ENCODE data around the gene OR10K1. TPM values are rescaled to one million over a fixed set of nuclear protein-coding genes. Genes with fewer than 3 reads are reported as not detected.

The OR10K1 gene
- total and polyA plus RNA-seq, 9 of the 15 experiments (the other 6 are each of a cell fraction or from before 2014, with no cell fraction given) = not detected

GRCh38 chr1:158422212-158422611 lies 39.4 kb upstream of the OR10K1 start (continued):
- TF ChIP-seq, protein P1, sequence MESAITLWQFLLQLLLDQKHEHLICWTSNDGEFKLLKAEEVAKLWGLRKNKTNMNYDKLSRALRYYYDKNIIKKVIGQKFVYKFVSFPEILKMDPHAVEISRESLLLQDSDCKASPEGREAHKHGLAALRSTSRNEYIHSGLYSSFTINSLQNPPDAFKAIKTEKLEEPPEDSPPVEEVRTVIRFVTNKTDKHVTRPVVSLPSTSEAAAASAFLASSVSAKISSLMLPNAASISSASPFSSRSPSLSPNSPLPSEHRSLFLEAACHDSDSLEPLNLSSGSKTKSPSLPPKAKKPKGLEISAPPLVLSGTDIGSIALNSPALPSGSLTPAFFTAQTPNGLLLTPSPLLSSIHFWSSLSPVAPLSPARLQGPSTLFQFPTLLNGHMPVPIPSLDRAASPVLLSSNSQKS (CRISPR knock-in tag; IDR thresholded peaks at IDR 0.05) = no peak

DNA sequence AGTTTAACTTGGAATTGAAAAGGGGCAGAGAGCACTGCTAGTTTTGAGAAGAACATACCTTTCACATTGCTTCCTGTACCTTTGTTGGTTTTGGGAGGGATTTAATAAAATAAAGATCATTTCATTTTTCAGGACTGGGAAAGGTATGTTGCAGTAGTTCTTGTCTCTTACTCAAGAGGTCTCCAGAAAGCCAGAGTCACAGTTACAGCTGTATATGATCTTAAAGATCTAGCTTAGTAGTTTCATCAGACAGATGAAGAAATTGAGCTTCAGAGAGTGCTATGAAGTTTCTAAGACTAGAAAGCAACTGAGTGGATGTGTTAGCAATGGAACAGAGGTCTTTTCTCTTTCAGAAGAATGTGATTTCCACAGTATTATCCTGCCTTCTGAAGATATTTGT lies 36.6 kb upstream of the OR10K1 start:
- BruUV-seq (replicated peaks) = no TSS peak
- CTCF ChIA-PET (ENCODE audit: low intra/inter-chr PET ratio) = no interaction called here
- H3K9ac ChIP-seq (ENCODE audit: insufficient read depth in 1 of 2, low read depth in 2 of 2, low read length in 2 of 2) = no peak overlapping the region
- POLR2A ChIA-PET = no interaction called here
- H4K20me1 ChIP-seq (replicated peaks; ENCODE audit: control insufficient read depth, insufficient read depth, low read length) = no peaks in the 10 kb centered on the region
- no peaks in the 10 kb centered on the region for H3K9me1 ChIP-seq (ENCODE audit: control insufficient read depth, insufficient read depth, low read length)
- FAIRE-seq (no peak), ATAC-seq (no peak), DNase-seq (ENCODE audit: extremely low read depth in 1 of 4, low spot score in 3 of 4) (no peak)
- in situ Hi-C loops (cut with MboI) (no loop called here), intact Hi-C loops (cut with micrococcal nuclease) (no loop called here)
- H3K27me3 ChIP-seq (ENCODE audit: control insufficient read depth in 2 of 2, insufficient read depth in 2 of 2, low read length in 2 of 2) = no peaks in the 10 kb centered on the region
- no peak overlapping the region for H3K4me3 ChIP-seq
- no peak overlapping the region for H3K4me2 ChIP-seq (ENCODE audit: insufficient read depth, low read length)
- no peaks in the 10 kb centered on the region for H3K4me1 ChIP-seq (replicated peaks in 1 of 2; ENCODE audit: control insufficient read depth in 2 of 2, insufficient read depth in 2 of 2, low read length in 2 of 2)
- no peak overlapping the region for H3K27ac ChIP-seq (ENCODE audit: extremely low read depth, low read depth, low read length)
- H3K79me2 ChIP-seq (ENCODE audit: control insufficient read depth, insufficient read depth, low read length) = no peaks in the 10 kb centered on the region
- H3K36me3 ChIP-seq (ENCODE audit: control insufficient read depth, insufficient read depth, low read length) = no peaks in the 10 kb centered on the region
- TF ChIP-seq ETV5 (CRISPR knock-in tag; IDR thresholded peaks at IDR 0.05; ENCODE audit: low read depth) (no peak), EZH2 (IDR thresholded peaks at IDR 0.05; ENCODE audit: borderline replicate concordance, low read depth, low read length) (no peak), TAF1 (IDR thresholded peaks at IDR 0.05; ENCODE audit: control insufficient read depth, extremely low read depth, insufficient read depth, low read length, severe bottlenecking) (no peak), ETV1 (tag; conservative IDR thresholded peaks at IDR 0.05; ENCODE audit: low read depth) (no peak), DMBX1 (CRISPR knock-in tag; IDR thresholded peaks at IDR 0.05; ENCODE audit: borderline replicate concordance) (no peak), DACH1 (IDR thresholded peaks at IDR 0.05; ENCODE audit: partially characterized antibody) (no peak), MBD2 (IDR thresholded peaks at IDR 0.05; ENCODE audit: borderline replicate concordance, low read depth) (no peak), ERF (CRISPR knock-in tag; IDR thresholded peaks at IDR 0.05) (no peak)
- TF ChIP-seq, protein P2, sequence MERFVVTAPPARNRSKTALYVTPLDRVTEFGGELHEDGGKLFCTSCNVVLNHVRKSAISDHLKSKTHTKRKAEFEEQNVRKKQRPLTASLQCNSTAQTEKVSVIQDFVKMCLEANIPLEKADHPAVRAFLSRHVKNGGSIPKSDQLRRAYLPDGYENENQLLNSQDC (CRISPR knock-in tag; IDR thresholded peaks at IDR 0.05) = no peak
- no peaks in the 10 kb centered on the region for H3K9me3 ChIP-seq (replicated peaks; ENCODE audit: control insufficient read depth, insufficient read depth, low read depth, low read length)
- H2AFZ ChIP-seq (ENCODE audit: low read depth, low read length) = no peak overlapping the region

Data from K562 (cell line).